Measurements from ENCODE around the gene CAVIN2.

CAVIN2 gene

GRCh38 chr2:191804766-191805165 lies 42.1 kb downstream of the CAVIN2 start:
- H3K9me3 ChIP-seq = no peaks in the 10 kb centered on the region
- intact Hi-C loops (cut with DNase I; ENCODE audit: low total_unique reads) = no loop called here

GRCh38 chr2:191803007-191803406 lies 43.9 kb downstream of the CAVIN2 start:
- TF ChIP-seq CTCF (IDR thresholded peaks at IDR 0.05) = no peak
- no peaks in the 10 kb centered on the region for H3K9me3 ChIP-seq

More at GRCh38 chr2:191804766-191805165, 42.1 kb downstream of the CAVIN2 start:
- no peak overlapping the region for H3K4me3 ChIP-seq
- TF ChIP-seq CTCF (IDR thresholded peaks at IDR 0.05) = no peak
- no peak for DNase-seq
- H3K4me1 ChIP-seq = no peaks in the 10 kb centered on the region
- H3K27me3 ChIP-seq = no peaks in the 10 kb centered on the region
- H3K27ac ChIP-seq = no peak overlapping the region
- H3K36me3 ChIP-seq = no peaks in the 10 kb centered on the region

GRCh38 chr2:191802180-191802579 lies 44.7 kb downstream of the CAVIN2 start:
- no peaks in the 10 kb centered on the region for H3K9me3 ChIP-seq
- H3K4me3 ChIP-seq = no peak overlapping the region
- DNase-seq = no peak
- intact Hi-C loops (cut with DNase I; ENCODE audit: low total_unique reads) = no loop called here
- H3K27ac ChIP-seq = no peak overlapping the region
- H3K27me3 ChIP-seq = no peaks in the 10 kb centered on the region
- H3K36me3 ChIP-seq = no peaks in the 10 kb centered on the region
- no peak for TF ChIP-seq CTCF (IDR thresholded peaks at IDR 0.05)
- H3K4me1 ChIP-seq = no peaks in the 10 kb centered on the region

More at GRCh38 chr2:191803007-191803406, 43.9 kb downstream of the CAVIN2 start:
- Histone ChIP-seq H3K27me3 (no peaks in the 10 kb centered on the region), H3K36me3 (no peaks in the 10 kb centered on the region), H3K4me3 (no peak overlapping the region), H3K4me1 (no peaks in the 10 kb centered on the region), H3K27ac (no peak overlapping the region)
- intact Hi-C loops (cut with DNase I; ENCODE audit: low total_unique reads) = no loop called here
- DNase-seq = no peak

- intact Hi-C loops (cut with DNase I; ENCODE audit: low total_unique reads) = no loop called here
- H3K36me3 ChIP-seq = no peaks in the 10 kb centered on the region
- no peak for DNase-seq
- H3K4me1 ChIP-seq = no peaks in the 10 kb centered on the region
- H3K4me3 ChIP-seq = no peak overlapping the region
- no peak for TF ChIP-seq CTCF (IDR thresholded peaks at IDR 0.05)
- no peaks in the 10 kb centered on the region for H3K9me3 ChIP-seq
- no peaks in the 10 kb centered on the region for H3K27me3 ChIP-seq
- H3K27ac ChIP-seq = no peak overlapping the region
These were observed 46.0 kb downstream of the CAVIN2 start for GRCh38 chr2:191800874-191801273.

- no peaks in the 10 kb centered on the region for H3K9me3 ChIP-seq
- intact Hi-C loops (cut with DNase I; ENCODE audit: low total_unique reads) = loop anchor here (10.0 kb wide), 1 partner anchor 235 kb away; no protein-coding TSS in a partner anchor
- no peak for DNase-seq
- no peak overlapping the region for H3K27ac ChIP-seq
- TF ChIP-seq CTCF (IDR thresholded peaks at IDR 0.05) = no peak
- H3K4me1 ChIP-seq = no peaks in the 10 kb centered on the region
- no peaks in the 10 kb centered on the region for H3K27me3 ChIP-seq
- no peak overlapping the region for H3K4me3 ChIP-seq
- no peaks in the 10 kb centered on the region for H3K36me3 ChIP-seq
These were observed 47.4 kb downstream of the CAVIN2 start for GRCh38 chr2:191799526-191799925.

Measured in tibial artery (tissue), 4 donors.